HPDE6-E6E7 (cell line): ENCODE results near the gene ATXN2.

Experiments
- DNase-seq: peaks from one replicate; pipeline ENCODE4 v3.0.0; 2011; ENCODE audit warnings: missing footprints; ENCODE audit errors: extremely low spot score

Gene ATXN2

GRCh38 chr12:111453071-111453989 lies 145.8 kb downstream of the ATXN2 start:
- DNase-seq, result no peak

- no peak for DNase-seq
Observed at GRCh38 chr12:111451649-111452129, 147.4 kb downstream of the ATXN2 start.

- DNase-seq, result no peak
Observed at GRCh38 chr12:111451232-111451631, 147.9 kb downstream of the ATXN2 start.

- DNase-seq, result no peak
Observed at GRCh38 chr12:111450676-111451075, 148.4 kb downstream of the ATXN2 start.

- no peak for DNase-seq
Observed at GRCh38 chr12:111448846-111449790, 150.0 kb downstream of the ATXN2 start.

- no peak for DNase-seq
Observed at GRCh38 chr12:111448266-111448830, 150.8 kb downstream of the ATXN2 start.

GRCh38 chr12:111447571-111448265 lies 151.4 kb downstream of the ATXN2 start:
- DNase-seq, result no peak

- no peak for DNase-seq
Observed at GRCh38 chr12:111446631-111447570, 152.2 kb downstream of the ATXN2 start.

- no peak for DNase-seq
Observed at GRCh38 chr12:111445726-111446581, 153.2 kb downstream of the ATXN2 start.

GRCh38 chr12:111444925-111445725 lies 154.0 kb downstream of the ATXN2 start:
- DNase-seq, result no peak

GRCh38 chr12:111444314-111444924 lies 154.7 kb downstream of the ATXN2 start:
- no peak for DNase-seq

- no peak for DNase-seq
Observed at GRCh38 chr12:111443586-111443985, 155.5 kb downstream of the ATXN2 start.

- no peak for DNase-seq
Observed at GRCh38 chr12:111443086-111443485, 156.0 kb downstream of the ATXN2 start.

GRCh38 chr12:111442301-111443045 lies 156.6 kb downstream of the ATXN2 start:
- no peak for DNase-seq

GRCh38 chr12:111441107-111441928 lies 157.8 kb downstream of the ATXN2 start:
- no peak for DNase-seq

GRCh38 chr12:111440631-111441030 lies 158.5 kb downstream of the ATXN2 start:
- no peak for DNase-seq
